NCI-H1092 treated with DMSO at 0.1 percent for 48 hours (cell line): ENCODE results near the gene RAET1G.
"Not testable (repeated sequence)": the region's sequence is repeated elsewhere in the genome, so short reads cannot be mapped to it uniquely, and the experiment has no call there.

Experiments
- DNase-seq: peaks from one replicate; lab custom pipeline; 2025; lab: John Stamatoyannopoulos, UW

The RAET1G gene

GRCh38 chr6:149897015-149897697 lies 25.8 kb downstream of the RAET1G start:
- DNase-seq, result no peak

- no peak for DNase-seq
Observed at GRCh38 chr6:149896491-149896890, 26.4 kb downstream of the RAET1G start.

- DNase-seq, result peak; percentile 10
Observed at GRCh38 chr6:149895833-149896271, 27.1 kb downstream of the RAET1G start.

GRCh38 chr6:149895048-149895590 lies 27.8 kb downstream of the RAET1G start:
- no peak for DNase-seq

- not testable (repeated sequence) for DNase-seq
Observed at GRCh38 chr6:149891864-149892263, 31.1 kb downstream of the RAET1G start.

- DNase-seq, result no peak
Observed at GRCh38 chr6:149891259-149891658, 31.7 kb downstream of the RAET1G start.

- DNase-seq, result no peak
Observed at GRCh38 chr6:149890629-149891045, 32.3 kb downstream of the RAET1G start.

GRCh38 chr6:149889326-149889725 lies 33.6 kb downstream of the RAET1G start:
- no peak for DNase-seq

- DNase-seq, result no peak
Observed at GRCh38 chr6:149888659-149889058, 34.3 kb downstream of the RAET1G start.

GRCh38 chr6:149888093-149888492 lies 34.8 kb downstream of the RAET1G start:
- DNase-seq, result no peak

GRCh38 chr6:149887343-149887742 lies 35.6 kb downstream of the RAET1G start:
- DNase-seq, result no peak

GRCh38 chr6:149885888-149886287 lies 37.0 kb downstream of the RAET1G start:
- DNase-seq, result no peak

- no peak for DNase-seq
Observed at GRCh38 chr6:149884617-149885016, 38.3 kb downstream of the RAET1G start.

GRCh38 chr6:149884215-149884614 lies 38.7 kb downstream of the RAET1G start:
- DNase-seq, result no peak

- DNase-seq, result no peak
Observed at GRCh38 chr6:149881860-149882259, 41.1 kb downstream of the RAET1G start.

- DNase-seq, result no peak
Observed at GRCh38 chr6:149881066-149881766, 41.7 kb downstream of the RAET1G start.

- no peak for DNase-seq
Observed at GRCh38 chr6:149877659-149878058, 45.3 kb downstream of the RAET1G start.

- no peak for DNase-seq
Observed at GRCh38 chr6:149876241-149876933, 46.5 kb downstream of the RAET1G start.

- DNase-seq, result no peak
Observed at GRCh38 chr6:149872233-149872632, 50.7 kb downstream of the RAET1G start.

GRCh38 chr6:149871182-149871581 lies 51.7 kb downstream of the RAET1G start:
- no peak for DNase-seq

- DNase-seq, result no peak
Observed at GRCh38 chr6:149869275-149869892, 53.5 kb downstream of the RAET1G start.
